GM21825 (cell line): Measurements from ENCODE around the gene TSPAN4.

Experiments used
- ATAC-seq: cut with Tn5 transposase; IDR thresholded peaks from one replicate; pipeline ENCODE4 v1.9.1; 2021; ENCODE audit warnings: mild to moderate bottlenecking, moderate library complexity; ENCODE audit not compliant: unreplicated experiment

Gene TSPAN4, protein sequence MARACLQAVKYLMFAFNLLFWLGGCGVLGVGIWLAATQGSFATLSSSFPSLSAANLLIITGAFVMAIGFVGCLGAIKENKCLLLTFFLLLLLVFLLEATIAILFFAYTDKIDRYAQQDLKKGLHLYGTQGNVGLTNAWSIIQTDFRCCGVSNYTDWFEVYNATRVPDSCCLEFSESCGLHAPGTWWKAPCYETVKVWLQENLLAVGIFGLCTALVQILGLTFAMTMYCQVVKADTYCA

DNA sequence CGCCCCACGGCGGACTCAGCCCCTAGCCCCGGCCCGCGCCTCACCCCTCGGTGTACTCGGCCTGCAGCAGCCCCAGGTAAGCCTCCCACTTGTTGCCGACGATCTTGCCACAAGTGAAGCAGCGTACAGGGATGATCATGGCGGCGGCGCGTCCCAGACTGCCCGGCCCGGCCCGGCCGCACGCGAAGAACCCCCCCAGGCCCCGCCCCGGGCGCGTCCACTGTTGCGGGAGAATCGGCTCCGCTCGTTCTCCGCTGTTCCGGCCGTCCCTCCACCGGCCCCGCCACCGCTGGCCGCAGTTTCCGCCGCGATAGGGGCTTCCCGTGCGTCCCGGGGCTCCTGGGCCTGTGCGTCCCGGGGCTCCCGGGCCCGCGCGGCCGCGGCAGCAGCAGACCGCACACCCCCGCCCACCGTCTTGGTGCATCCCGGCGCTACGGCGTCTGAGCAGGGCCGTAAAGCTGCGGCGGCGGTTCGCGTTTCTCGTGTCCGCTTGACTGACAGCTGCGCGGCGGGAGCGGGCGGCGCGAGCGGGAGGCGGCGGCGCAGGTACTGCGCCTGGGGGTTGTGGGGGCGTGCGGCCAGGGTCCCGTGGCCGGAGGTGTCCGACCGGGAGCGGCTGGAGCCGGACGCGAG lies at the start of gene TSPAN4, which contains the start of gene POLR2L:
Gene TSPAN4, plus strand, starts transcription at position 483 of the 633 bp plus-strand sequence. CDS start 7,453 bp downstream, outside the sequence.
Gene POLR2L, minus strand, starts transcription at position 160 of the 633 bp plus-strand sequence. Its CDS starts 21 bp downstream, at position 139.
- peak; percentile 54 for ATAC-seq

DNA sequence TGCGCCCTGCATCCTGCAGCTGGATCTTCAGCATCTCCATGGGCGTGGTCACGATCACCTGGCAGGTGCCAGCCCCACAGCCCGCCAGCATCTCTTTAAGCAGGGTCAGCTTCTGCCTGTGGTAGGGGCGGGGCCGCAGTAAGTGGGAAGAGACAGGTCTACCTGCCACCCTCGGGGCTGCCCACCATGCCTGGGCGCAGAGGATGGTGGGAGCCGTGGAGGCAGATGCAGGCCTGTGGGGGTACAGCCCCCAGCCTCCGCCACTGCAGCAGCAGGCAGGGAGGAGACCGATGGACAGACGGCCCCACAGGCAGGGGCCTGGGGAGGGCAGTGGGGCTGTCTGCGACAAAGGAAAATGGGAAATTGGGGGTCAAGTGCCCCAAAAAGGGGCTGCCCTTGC lies 49.8 kb upstream of the TSPAN4 start:
- no peak for ATAC-seq

DNA sequence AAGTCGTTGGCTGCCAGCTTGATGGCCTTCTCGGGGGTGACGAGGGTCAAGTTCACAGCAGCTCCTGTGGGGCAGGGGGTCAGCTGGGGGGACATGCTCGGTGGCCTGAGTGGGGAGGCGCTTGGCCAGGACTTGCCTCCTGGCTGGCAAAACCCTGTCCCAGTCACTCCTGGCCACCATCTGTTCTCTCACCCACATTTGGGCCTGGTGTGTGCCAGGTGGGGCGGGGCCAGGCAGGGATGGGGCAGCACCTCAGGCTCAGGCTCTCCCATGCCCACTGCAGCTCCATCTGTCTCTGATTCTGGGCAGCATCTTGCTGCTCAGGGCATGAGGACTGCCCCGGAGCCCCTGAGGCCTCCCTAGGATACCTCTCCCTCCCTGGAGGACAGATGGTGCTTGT lies 49.1 kb upstream of the TSPAN4 start:
- no peak for ATAC-seq

DNA sequence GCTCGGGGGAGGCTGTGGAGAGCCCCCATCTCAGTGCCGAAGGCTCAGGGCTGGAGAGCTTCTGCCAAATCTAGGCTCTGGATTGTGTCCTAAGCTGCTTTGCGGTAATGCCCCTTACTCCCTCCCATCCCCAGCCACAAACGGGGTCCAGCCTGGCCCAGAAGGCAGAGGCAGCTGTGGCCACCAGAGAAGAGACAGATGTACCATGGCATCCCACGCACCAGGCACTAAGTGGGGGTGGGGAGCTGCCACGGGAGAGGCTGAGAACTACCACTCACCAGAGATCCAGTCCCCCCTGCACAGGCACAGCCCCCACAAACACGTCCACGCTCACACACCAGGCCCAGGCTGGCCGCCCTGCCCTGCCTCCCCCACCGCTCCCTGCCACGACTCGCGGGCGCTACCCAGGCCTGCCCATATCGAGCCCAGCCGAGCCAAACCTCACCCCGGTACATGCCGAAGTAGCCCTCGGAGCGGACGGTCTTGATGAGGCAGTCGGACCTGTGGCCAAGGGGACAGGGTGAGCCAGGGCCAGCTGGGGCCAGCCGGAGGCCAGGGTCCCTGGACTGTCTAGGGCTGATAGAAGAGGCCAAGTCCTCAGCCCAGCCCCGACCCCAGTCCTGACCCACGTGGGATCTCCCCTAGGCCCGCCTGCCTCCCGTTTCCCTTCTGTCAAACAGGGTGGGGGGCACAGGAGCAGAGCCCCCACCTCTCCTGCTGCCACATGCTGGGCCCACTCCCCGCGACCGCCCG lies 48.5 kb upstream of the TSPAN4 start:
- no peak for ATAC-seq

DNA sequence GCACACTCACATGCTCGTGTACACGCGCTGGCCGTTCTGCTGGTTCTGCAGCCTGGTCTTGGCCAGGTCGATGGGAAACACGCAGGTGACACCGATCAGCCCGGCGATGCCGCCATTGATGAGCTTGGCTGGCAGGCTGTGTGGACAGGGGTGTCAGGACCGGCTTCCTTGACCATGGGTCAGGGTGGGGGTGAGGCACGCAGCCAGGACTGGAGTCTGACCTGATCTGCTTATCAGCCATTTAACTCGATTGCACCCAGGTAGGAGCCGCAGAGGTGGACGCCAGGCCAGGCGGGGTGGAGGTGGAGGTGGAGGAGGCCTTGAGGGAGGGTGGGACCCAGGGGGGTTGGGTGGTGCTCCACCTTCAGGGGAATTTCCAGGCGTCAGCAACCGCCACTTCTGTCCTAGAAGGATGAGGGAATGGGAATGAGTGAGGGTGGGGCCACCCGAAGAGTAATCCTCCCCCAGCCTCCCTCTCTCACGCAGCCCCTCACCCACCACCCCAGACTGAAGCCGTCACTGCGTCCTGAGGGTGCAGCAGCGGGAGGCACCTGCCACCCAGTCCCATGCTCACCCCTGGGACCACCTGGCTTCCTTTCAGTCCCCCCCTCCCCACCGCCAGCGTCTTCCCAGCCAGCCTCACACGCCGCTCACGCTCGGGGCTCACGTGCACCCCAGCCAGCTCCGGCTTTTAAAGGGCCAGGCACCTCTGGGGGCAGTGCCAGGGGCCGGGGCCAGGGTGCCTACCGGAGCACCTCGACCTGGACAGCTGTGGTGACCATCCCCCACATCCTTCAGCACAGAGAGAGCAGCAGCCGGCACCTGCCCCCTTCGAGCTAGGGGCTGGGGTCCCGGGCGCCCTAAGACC lies 47.7 kb upstream of the TSPAN4 start:
- ATAC-seq, result no peak

DNA sequence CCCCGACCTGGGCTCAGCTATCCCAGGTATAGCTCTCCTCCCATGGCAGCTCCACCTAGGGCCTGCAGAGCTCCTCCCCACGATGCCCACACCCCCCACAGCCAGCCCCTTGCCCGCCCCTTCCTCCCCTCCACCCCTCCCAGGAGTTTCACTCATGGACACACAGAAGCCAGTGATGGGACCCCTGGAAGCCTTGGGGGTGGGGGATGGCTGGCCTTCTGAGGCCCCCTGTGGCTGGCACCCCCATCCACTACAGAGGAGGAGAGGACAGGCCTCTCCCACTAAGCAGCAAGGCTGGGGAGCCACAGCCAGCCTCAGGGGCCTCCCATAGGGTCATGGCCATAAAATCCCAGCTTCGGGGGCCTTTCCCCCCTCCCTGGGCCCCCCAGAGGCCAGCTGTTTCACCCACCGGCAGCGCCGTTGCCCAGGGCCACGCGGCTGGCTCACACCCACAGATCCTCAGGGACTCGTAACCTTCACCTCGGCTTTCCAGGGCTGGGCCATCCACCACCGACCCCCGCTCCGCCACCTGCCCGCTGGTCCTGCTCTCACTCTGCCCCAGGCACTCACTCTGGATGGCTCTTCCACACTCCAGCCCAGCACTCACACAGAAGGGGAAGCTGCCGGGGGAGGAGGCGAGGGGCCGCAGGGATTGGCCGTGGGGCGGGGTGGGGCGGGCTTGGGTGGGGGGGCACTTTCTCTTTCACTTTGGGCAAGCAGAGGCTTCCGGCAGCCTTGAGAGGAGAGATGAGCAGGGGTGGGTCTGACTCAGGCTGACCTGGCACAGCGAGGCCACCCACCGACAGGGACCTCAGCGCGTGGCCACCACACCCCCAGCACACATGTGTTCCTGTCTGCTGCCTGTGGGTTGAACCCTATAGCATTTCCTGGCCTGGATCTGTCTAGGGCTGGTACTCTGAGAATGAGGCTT lies 46.8 kb upstream of the TSPAN4 start:
- peak; percentile 31 for ATAC-seq

DNA sequence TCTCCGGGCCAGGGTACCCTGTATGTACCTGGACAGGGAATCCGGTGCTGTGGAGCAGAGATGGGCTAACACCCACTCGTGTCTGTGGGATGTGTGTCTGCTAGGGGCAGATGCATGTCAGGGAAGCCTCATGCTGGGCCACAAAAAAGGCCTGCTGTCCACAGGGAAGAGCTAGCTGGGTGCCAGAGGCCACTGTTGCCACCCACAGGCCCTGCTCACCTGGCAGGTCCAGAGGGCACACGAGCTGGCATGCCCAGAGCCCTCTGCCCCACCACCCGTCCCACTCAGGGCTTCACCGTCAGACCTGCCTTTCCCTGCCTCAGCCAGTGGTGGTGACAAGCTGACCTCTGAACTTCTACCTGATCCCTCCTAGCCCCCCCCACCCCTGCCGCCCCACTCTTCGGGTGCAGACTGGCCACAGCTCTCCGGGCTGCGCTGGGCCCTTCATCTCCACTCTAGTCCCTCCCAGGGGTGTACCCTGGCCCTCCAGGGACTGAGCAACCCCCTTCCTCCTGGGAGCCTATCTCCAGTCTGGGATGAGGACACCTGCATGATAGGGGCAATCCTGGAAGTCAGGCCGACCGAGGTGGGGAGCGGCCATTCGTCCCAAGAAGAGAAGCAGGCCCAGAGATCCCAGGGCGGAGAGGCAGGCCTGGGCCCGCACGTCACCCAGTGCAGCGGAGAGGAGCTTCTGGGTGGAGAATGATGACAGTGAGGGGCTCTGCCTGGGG lies 45.9 kb upstream of the TSPAN4 start:
- ATAC-seq, result peak; percentile 0

DNA sequence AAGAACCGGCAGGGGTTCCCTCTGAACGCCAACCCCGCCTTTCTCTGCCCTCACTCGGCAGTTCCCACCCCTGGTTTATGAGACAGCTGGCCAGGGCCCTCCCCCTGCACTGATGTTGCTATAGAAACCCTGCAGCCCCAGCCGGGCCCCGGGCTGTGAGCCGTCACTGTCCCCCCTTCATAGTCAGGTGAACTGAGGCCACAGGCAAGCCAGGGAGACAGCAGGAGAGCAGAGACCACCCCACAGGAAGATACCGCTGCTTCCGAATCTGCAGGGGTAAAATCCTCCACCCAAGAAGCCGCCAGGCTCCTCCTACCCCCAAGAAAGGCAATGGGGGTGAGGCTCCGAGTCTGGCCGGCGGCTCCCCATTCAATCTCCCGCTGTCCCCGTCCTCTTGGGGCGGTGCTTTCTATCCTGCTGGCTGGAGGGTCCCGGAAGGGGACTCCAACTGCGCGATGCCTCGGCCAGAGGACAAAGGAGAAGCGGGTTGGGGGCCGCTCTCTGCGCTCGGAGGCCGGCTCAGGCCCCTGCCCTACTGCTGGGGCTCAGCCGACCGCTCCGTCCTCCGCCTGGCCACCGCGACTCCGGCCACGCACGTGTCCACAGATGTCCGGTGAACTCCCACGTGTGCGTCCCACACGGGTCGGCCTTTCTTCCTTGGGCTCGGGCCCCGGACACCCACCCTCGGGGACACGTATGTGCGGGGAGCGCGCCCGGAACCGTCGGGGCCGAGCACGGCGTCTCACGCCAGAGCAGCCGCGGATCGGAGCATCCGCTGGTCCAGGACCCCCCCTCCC lies 45.2 kb upstream of the TSPAN4 start:
- peak; percentile 32 for ATAC-seq

DNA sequence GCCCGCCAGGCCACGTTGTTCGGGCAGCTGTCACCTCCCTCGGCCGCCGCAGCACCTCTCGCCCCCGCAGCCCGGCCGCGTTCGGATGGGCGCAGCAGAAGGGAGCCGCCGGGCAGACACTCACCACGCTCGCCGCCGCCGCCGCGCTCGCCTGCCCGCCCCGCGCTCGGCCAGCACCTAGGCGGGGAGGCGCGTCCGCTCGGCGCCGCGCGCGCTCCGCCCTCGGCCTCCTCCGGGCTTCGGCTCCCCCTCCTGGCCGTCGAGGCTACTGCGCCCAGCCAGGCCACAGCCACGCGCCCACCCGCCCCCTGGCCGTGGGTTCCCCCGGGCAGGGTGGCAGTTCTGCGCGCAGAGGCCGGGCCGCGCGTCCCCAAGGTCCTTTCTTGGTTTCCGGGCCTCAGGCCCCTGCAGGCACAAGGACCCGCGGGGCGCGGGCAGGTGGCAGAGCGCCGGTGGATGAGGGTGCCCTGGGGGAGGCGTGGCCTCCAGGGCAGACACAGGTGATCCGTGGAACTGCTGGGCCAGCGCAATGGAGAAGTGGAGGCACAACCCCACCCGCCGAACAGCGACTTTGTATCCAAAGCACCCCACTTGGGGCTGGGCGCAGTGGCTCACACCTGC lies 44.4 kb upstream of the TSPAN4 start, which contains the start of gene SLC25A22:
Gene SLC25A22, minus strand, starts transcription at position 189 of the 621 bp plus-strand sequence. CDS start 3,275 bp downstream, outside the sequence.
- ATAC-seq, result peak; percentile 51

DNA sequence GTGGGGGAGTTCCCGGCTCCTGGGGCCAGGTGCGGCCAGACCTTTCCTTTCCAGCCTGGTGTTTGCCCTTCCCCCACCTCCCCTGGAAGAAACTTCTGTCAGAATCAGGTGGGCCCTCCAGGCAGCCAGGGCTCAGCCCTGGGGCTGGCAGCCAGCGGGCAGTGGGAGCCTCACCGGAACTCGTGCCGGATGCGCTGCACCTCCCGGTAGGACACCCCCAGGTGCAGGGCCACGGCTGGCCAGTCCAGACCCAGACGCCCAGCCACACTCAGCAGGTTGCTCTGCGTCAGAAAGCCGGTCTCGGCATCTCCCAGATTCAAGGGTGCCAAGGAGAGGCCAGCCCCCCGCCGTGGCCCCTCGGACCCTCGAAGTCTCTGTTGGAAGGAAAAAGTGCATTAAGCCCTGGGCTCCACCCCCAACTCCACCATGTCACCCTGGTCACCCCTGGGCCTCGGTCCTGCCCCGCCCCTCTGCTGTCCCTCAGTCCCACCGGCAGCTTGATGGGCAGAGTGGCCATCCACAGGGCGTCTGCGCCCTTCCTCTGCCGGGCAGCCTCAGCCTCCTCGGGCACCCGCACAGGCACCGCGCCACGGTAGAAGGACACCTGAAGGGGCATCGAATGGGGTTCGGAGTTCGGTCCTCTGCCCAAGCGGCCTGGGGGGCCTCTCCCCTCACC lies 42.9 kb upstream of the TSPAN4 start:
- ATAC-seq, result no peak

DNA sequence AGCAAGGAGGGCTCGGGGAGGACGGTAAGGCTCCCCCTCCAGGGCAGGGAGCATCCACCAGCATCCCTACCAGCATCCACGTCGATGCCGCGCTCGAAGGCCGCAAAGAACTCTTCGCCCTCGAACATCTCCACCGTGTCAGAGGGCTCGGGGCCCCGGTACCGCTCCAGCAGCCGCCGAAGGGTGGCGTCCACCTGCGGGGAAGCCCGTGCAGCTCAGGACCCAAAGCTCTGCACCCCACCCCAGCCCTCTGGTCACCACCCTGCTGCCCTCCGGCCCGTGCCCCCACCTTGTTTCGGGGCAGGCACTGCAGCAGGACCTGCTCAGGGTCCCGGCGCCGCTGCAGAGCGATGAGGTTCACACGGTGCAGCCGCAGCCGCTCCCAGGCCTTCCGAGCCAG lies 42.2 kb upstream of the TSPAN4 start:
- ATAC-seq, result no peak

DNA sequence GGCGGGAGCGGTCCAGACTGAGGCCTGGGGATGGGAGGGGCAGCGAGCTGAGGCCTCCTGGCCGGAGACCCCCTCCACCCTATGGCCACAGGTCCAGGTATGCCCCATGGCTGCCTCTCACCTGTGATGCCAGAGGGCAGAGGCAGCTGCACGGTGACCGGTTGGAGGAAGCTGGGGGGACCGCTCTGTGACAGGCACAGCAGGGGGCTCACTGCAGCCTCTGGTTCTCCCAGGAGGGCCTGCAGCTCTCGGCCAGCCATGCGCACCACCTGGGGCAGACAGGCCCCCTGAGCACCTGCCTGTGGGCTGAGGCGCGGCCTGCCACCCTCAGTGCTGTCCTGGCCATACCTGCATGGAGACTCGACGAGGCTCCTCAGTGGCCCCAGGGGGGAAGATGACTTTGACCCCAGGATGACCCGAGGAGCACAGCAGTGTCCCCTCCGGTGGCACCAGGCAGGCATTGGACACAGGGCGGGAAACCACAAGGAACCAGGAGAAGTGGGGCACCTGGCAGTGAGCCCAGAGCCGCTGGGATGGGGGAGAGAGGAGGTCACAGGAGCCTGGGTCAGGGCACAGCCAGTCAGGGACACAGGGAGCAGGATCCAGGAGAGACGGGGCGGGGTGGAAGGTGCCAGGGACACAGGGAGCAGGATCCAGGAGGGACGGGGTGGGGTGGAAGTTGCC lies 41.4 kb upstream of the TSPAN4 start:
- ATAC-seq, result no peak

DNA sequence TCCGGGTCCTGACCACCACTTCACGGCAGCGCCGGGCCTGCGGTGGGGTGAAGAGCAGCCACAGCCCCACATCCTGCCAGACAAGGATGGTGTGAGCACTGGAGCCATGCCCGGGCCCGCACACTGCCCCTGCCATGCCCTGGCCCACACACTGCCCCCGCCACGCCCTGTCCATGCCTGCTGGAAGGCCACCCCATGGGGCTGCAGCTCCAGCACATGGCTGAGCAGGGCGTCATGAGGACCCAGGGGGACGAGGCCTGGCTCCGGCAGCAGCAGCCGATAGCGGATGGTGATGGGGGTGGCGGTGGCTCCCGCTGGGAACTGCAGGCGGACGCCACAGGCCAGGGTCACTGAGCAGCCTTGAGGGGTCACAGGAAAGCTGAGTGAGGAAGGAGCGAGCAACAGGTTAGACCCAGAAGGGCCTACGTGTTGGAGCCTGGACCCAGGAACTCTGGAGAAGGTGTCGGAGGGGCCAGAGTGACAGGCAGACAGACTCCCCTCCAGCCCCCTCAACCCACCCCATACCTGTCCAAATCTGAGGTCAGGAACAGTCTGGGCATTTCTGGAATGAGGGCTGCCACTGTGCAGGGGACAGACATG lies 40.5 kb upstream of the TSPAN4 start:
- no peak for ATAC-seq

DNA sequence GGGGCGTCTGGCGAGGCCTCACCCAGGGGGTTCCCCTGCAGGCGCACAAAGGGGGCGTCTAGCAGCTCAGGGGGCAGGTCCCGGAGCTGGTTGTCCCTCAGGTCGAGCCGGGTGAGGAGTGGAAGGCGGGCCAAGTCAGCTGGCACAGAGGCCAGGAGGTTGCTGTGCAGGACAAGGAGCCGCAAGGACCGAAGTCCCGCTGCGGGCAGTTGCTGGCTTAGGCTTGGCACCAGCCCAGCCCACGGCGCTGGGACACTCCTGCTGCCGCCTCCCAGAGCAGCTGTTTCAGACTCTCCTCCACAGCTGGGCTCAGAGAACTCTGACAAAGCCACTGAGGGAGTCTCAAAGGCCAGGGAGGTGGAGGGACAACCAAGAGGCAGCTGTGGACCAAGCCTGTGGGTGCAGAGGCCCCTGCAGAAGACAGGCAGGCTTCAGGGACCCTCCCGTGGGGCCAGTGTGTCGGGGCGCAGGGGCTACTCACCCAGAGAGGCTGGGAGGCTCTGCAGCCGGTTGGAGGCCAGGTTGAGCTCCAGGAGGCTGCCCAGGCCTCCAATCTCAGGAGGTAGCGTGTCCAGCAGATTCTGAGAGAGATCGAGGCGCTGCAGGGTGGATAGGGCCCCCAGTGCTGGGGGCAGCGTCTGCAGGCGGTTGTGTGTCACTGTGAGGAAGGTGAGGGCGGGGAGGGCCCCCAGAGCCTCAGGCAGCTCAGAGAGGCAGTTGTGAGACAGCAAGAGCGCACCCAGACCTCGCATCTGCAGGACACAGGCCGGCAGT lies 39.8 kb upstream of the TSPAN4 start:
- ATAC-seq, result no peak

DNA sequence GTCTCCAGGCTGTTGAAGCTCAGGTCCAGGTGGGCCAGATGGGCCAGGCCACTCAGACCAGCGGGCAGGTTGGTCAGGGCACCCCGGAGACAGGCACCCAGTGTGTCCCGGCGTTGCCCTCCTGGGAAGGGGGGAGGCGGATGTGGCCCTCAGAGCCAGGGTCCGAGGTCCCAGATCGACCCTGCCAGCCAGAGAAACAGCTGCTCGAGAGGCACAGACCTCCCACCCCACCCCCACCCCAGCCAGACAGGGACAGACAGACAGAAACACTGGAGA lies 39.2 kb upstream of the TSPAN4 start:
- ATAC-seq, result no peak
